ENCODE results near the gene SQSTM1.

Gene SQSTM1

GRCh38 chr5:179806250-179807048 is 14.3 kb upstream of the SQSTM1 start, which contains the start of gene MGAT4B:
Gene MGAT4B (minus strand): TSS chr5:179806866. CDS start chr5:179806583, 283 bp downstream.
- DNase-seq, result peak; percentile 67

DNA sequence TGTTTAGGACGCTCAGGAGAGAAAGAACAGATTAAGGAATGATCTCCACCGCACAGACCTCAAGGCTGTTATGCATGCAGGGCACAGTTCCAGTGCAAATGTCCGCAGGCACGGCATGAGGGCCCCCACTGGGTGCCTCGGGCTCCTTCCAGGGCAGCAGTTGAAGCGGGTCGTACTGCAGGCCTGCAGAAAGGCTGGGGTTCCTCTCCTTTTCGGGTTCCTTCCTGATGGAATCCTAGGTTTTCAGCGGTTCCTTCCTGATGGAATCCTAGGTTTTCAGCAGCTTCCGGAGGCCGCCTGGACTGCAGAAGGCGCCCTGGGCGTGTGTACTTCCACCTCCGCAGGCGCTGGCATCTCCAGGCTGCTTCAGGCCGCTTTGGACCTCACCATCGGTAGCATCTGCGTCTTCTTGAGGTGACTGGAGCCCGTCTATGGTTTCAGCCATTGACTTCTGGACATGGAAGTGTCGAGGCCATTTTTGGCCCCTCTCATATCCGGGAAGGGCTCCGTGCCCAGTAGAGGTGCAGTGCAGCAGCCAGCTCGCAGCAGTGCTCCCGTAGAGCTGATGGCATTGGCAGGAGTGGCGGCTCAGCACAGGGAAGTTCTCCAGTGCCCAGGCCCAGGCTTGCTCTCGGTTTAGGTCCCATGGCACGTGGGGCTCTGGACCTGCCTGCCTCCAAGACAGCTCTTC is 8.4 kb upstream of the SQSTM1 start:
- DNase-seq, result no peak

GRCh38 chr5:179812997-179813607 is 7.6 kb upstream of the SQSTM1 start:
- DNase-seq, result no peak

- DNase-seq, result no peak
Measured at GRCh38 chr5:179814090-179814489, 6.6 kb upstream of the SQSTM1 start.

DNA sequence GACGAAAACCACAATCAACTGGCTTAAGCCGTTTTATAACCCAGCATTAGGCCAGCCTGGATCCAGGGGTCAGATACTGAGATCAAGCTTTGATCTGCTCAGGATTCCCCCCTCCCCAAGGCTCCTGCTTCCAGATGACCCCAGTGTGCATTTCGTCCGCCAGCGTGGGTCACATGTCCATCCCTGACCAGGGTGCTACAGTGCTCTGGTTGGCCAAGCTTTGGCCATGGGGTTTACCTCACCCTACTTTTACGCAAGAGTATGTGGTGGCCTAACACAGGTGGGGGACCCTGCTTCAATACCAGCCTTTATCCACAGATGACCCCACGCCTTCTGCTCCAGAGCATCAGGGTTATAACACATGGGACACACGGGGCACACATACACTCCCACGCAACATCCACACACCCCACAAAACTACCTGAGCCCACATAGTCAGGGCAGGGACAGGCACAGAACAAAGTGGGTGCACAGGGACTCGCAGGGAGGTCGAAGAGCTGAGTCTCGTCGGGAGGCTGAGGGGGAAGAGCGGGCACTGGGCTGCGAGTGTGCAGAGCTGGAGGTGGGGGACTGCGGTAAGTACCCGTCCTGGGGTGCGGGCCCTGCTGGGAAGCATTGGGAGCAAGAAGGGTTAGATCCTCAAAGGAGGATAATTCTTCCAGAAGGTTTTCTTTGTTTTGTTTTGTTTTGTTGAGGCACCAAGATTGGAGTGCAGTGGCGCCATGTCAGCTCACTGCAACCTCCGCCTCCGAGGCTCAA is 5.0 kb upstream of the SQSTM1 start:
- no peak for DNase-seq

GRCh38 chr5:179816401-179816795 is 4.3 kb upstream of the SQSTM1 start:
- DNase-seq, result no peak

DNA sequence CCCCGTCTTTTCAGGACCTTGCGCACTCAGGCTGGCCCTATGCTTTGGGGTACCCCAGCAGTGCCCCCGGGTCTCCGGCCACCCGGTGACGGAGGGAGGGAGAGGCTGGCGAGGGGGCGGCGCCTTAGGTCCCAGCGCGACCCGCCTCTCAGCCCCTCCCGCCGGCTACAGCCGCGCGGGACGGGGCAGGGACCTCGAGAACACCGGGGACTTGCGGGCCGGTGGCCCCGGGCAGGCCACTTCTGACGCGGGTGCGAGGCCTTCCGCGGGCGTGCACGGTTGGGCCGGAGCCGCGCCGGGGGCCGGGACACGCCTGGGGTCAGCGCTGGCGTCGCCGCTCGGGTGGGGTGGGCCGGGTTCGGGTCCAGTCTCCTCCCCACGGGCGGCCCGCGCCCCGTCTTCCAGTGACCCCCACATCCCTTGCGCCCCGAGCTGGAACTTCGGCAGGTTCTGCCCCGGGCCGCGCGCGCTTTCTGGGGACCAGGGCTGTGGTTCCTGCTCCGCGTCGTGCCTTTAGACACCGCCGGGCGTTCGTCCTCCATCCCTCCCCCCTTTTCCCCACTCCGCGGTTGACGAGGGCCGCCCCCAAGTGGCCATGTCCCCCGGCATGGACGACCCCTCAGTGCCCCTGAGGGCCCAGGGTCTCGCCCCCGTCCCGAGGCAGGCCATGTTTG is 3.8 kb upstream of the SQSTM1 start:
- no peak for DNase-seq

GRCh38 chr5:179817470-179817840 is 3.2 kb upstream of the SQSTM1 start:
- DNase-seq, result no peak

DNA sequence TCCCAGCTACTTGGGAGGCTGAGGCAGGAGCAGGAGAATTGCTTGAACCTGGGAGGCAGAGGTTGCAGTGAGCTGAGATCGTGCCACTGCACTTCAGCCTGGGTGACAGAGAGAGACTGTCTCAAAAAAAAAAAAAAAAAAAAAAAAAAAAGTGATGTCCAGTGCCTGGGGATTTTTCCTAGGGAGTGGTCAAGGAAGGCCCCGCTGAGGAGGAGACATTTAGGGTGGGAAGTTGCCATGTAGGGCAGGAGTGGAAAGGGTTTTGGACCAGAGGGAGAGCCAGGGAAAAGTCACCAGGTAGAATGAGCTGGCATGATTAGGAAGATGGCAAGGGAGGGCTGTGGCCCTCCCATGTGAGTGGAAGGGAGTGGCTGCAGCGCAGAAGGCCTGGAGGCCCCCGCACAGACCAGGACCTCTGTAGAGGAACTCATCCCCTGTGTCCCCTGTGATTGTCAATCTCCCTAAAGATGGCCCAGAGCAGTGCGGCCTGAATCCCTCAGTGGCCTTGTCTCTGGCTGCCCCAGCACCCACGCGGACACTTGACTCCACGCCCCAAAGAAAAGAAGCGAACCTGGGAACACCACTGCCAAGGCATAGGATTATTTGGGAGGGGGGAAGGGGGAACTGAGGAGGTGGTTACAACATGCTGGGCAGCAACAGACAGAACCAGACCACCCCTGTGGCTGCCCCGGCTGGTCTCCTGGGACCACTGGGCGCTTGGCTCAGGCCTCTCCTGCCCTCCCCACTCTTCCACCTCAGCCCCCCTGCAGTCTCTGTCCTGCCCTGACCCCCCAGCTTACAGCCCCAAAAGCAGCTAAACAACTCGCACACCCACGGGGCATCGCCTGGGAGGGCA is 2.6 kb upstream of the SQSTM1 start:
- no peak for DNase-seq

DNA sequence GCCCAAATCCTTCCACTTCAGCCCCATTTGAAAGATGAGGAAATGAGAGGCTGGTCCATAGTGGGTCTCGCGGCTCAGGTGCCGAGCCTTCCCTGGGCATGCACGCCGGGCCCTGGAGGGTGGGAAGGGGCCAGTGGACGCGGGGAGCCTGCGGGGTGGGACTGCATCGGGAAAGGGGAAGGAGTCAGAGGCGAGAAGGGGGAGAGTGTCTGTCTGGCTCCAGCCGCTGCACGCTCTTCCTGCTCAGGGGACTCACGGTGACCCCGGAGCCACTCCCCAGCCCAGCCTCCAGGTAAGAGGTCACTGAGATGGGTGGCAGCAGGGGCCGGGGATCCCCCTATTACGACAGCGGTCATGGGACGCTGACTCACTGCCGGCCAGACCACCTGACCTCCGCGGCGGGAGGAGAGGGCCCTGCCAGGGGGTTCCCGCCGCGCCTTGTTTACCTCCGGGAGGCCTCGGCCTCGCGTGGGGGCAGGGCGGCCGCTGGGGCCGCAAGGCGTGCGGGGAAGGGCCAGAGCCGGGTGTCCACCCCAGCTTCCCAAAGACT is 1.9 kb upstream of the SQSTM1 start:
- peak; percentile 94 for DNase-seq

DNA sequence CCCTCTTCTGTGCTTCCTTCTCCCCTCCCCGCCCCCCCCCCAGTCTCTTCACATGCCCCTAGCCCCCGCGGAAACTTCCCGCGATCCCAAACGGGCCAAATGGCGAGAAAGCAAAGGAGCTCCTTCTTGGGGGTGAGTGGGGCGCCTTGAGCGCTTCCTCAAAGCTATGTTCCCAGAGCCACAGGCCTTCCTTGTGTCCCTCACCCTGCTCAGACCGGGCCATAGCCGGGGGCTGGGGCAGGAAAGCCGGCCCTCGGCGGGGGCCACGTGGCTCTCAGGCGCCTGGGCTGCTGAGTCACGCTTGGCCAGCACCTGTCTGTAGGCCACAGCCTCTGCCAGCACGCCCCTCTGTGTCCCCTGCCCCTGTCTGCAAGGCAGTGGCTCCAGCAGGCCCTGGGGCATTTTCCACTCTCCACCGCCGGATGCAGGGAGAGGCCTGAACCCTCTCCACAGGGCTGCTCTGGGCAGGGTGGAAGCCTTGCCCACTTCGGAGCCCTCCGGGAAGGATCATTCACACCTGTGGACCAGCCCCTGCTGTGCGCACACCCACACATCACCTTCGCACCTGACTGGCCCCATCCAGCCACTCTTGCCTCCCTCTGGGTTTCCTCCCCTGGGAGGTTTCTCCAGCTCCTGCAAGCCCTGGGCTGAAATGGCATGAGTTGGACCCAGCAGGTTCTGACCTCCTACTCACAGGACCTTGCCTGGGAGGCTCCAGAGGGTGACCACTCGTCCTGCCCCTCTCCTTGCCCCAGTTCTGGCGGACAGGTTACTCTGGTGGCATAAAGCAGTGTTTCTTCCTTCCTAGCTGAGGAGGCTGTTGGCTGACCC is 1.2 kb upstream of the SQSTM1 start:
- peak; percentile 78 for DNase-seq

GRCh38 chr5:179820127-179820482 is 600 bp upstream of the SQSTM1 start:
- DNase-seq, result no peak

DNA sequence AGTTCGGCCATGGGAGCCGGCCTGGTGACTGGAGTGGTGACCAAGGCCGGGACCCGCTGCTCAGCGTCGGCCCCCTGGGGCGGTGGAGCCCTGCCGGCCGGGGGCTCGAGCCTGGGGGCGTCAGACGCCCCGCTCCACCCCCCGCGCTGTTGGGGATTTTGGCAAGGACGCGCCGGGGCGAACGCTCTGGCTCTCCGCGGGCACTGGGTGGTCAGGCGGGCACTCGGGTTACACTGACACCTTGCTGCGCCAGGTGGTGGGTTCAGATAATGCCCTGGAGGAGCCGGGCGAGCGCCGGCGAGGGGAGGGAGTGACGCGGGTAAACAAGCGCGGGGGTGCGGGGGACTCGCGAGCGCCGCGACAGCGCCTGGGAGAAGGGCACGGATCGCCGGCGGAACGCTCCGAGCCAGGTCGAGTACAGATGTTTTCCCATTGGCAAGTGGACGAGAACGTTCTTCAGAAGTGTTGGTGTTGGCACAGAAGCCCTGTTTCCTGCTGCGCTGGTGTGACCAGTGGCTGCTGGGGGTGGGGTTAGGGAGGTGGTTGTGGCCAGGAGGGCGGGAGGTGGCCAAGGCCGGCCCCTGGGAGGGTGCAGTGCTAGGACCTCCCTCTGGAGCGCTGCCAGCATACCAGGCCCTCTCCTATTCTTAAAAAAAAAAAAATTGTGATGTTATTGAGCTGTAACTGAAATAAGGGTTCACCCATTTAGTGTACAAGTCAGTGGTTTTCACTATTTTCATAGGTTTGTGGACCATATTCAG is 773 bp downstream of the SQSTM1 start:
- DNase-seq, result peak; percentile 90

DNA sequence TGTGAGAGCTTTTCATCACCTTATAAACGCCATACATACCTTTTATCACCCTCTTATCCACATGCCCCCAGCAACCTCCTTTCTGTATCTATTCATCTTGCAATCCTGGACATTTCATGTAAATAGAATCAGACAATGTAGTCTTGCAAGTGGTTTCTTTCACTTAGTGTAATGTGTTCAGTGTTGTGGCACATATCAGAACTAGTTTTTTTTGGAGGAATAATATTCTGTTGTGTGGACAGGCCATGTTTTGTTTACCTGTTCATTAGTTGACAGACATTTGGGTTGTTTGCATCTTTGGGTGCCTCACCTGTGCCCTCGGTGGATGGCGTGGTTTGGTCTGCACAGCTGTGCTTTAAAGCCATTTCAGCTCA is 1.3 kb downstream of the SQSTM1 start:
- DNase-seq, result no peak

GRCh38 chr5:179822444-179822990 is 1.8 kb downstream of the SQSTM1 start:
- DNase-seq, result no peak

- DNase-seq, result no peak
Measured at GRCh38 chr5:179823937-179824744, 3.4 kb downstream of the SQSTM1 start.

DNA sequence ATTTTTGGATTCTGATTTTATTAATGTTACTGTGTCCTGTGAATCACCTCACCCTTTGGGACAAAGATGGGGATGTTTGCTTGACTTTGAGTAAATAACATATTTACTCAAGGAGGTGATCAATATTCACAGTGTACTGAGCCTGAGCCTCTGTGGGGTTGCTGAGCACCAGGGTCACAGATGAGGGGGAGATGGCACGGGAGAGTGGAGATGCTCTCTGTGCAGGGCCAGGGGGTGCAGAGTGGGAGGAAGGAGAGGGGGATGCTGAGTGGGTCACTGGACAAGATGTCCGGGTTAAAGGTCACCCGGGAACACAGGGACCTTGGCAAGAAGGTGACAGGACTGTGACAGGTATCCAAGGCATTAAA is 4.0 kb downstream of the SQSTM1 start:
- no peak for DNase-seq

- no peak for DNase-seq
Measured at GRCh38 chr5:179825655-179826182, 5.0 kb downstream of the SQSTM1 start.
